ENCODE results near the gene DACH1. TPM values are rescaled to one million over a fixed set of nuclear protein-coding genes. Genes with fewer than 3 reads are reported as not detected.
A peak's percentile ranks its signal among the peaks of the same experiment; 100 is the strongest.

The DACH1 gene
- total and polyA plus RNA-seq, 11 donors: 1.2 to 3.8 (median 2.1) TPM

GRCh38 chr13:71758828-71759227, 108.2 kb downstream of the DACH1 start:
- intact Hi-C loops (cut with DNase I): loop anchor here in 1 of 10 donors (10.0 kb wide), 1 partner anchor 106 kb away; the partner anchor contains the start of gene DACH1
- ATAC-seq (peak in 1 of 4 donors; percentile 35), DNase-seq (no peak)
- H3K4me3 ChIP-seq: no peak overlapping the region
- H3K36me3 ChIP-seq: no peaks in the 10 kb centered on the region
- no peaks in the 10 kb centered on the region for H3K27me3 ChIP-seq
- H3K27ac ChIP-seq: peak overlapping the region in 1 of 12 donors; percentile 31
- no peaks in the 10 kb centered on the region for H3K9me3 ChIP-seq
- H3K4me1 ChIP-seq: peaks cover 0 to 12% (median 4%) of the 10 kb centered on the region in 12 donors
- 17 to 28% (median 23%) methylated on average over 2 of the region's 2 CpGs for WGBS, 4 donors
- TF ChIP-seq CTCF (IDR thresholded peaks at IDR 0.05): no peak
- TF ChIP-seq POLR2A (IDR thresholded peaks at IDR 0.05): no peak

GRCh38 chr13:71754407-71754974, 112.5 kb downstream of the DACH1 start:
- intact Hi-C loops (cut with DNase I): loop anchor here in 1 of 10 donors (10.0 kb wide), 1 partner anchor 110 kb away; the partner anchor contains the start of gene DACH1
- no peaks in the 10 kb centered on the region for H3K36me3 ChIP-seq
- peaks cover 0 to 32% (median 9%) of the 10 kb centered on the region in 12 donors for H3K4me1 ChIP-seq
- 81 to 89% (median 84%) methylated on average over 7 of the region's 7 CpGs for WGBS, 4 donors
- H3K9me3 ChIP-seq: no peaks in the 10 kb centered on the region
- peak overlapping the region in 3 of 12 donors; percentile 15 to 22 (median 16) for H3K27ac ChIP-seq
- H3K27me3 ChIP-seq: no peaks in the 10 kb centered on the region
- ATAC-seq (peak; percentile 55 to 93 (median 74)), DNase-seq (peak in 3 of 5 donors; percentile 11 to 35 (median 29))
- peak in 9 of 12 donors; percentile 10 to 43 (median 24) for TF ChIP-seq CTCF (IDR thresholded peaks at IDR 0.05)
- no peak for TF ChIP-seq POLR2A (IDR thresholded peaks at IDR 0.05)
- H3K4me3 ChIP-seq: no peak overlapping the region

- Histone ChIP-seq H3K9me3 (no peaks in the 10 kb centered on the region), H3K4me1 (peaks cover 0 to 29% (median 6%) of the 10 kb centered on the region in 12 donors), H3K4me3 (no peak overlapping the region), H3K27ac (peak overlapping the region in 1 of 12 donors; percentile 42), H3K36me3 (no peaks in the 10 kb centered on the region), H3K27me3 (no peaks in the 10 kb centered on the region)
- intact Hi-C loops (cut with DNase I): loop anchor here in 1 of 10 donors (10.0 kb wide), 1 partner anchor 112 kb away; the partner anchor contains the start of gene DACH1
- DNase-seq: no peak
- TF ChIP-seq CTCF (IDR thresholded peaks at IDR 0.05) (no peak), POLR2A (IDR thresholded peaks at IDR 0.05) (no peak)
- 90 to 94% (median 91%) methylated on average over 4 of the region's 4 CpGs for WGBS, 4 donors
- no peak for ATAC-seq
These were observed 114.1 kb downstream of the DACH1 start for GRCh38 chr13:71752775-71753513.

GRCh38 chr13:71751073-71751472, 115.9 kb downstream of the DACH1 start:
- WGBS, 4 donors: 52 to 74% (median 60%) methylated on average over 1 of the region's 1 CpG

More at GRCh38 chr13:71751073-71751472, 115.9 kb downstream of the DACH1 start:
- TF ChIP-seq CTCF (IDR thresholded peaks at IDR 0.05) (no peak), POLR2A (IDR thresholded peaks at IDR 0.05) (no peak)
- intact Hi-C loops (cut with DNase I): loop anchor here in 1 of 10 donors (10.0 kb wide), 1 partner anchor 114 kb away; the partner anchor contains the start of gene DACH1
- no peaks in the 10 kb centered on the region for H3K27me3 ChIP-seq
- ATAC-seq (no peak), DNase-seq (no peak)
- peak overlapping the region in 4 of 12 donors; percentile 14 to 37 (median 33) for H3K27ac ChIP-seq
- H3K9me3 ChIP-seq: no peaks in the 10 kb centered on the region
- H3K36me3 ChIP-seq: no peaks in the 10 kb centered on the region
- H3K4me1 ChIP-seq: peaks cover 0 to 29% (median 6%) of the 10 kb centered on the region in 12 donors
- no peak overlapping the region for H3K4me3 ChIP-seq
